GM12878 (cell line): Measurements from ENCODE around the gene SLC8B1. TPM values are rescaled to one million over a fixed set of nuclear protein-coding genes. Genes with fewer than 3 reads are reported as not detected.

Source experiments
- ATAC-seq: fragments of 200-7000 bp; cut with Tn5 transposase; 3 replicates; pipeline ENCODE4 v1.9.1; 2020; ENCODE audit warnings: mild to moderate bottlenecking, moderate library complexity
- BruUV-seq: library from RNA; stranded (reverse); fragments of 400-500 nt; replicated peaks from 2 replicates; lab custom pipeline; 2021; lab: Mats Ljungman, UMichigan
- CTCF ChIA-PET: fragments of 300-600 bp; sonication (Branson Sonifier 250); formaldehyde crosslinking; extraction: SDS; loops from one replicate; lab custom pipeline; 2021; ENCODE audit warnings: inconsistent platforms; lab: Yijun Ruan, JAX
- POLR2A ChIA-PET: fragments of 350-600 bp; formaldehyde crosslinking; extraction: SDS; loops from one replicate; lab custom pipeline; 2021; ENCODE audit warnings: inconsistent platforms; lab: Charles Lee
- RAD21 ChIA-PET: fragments of 300-600 bp; sonication (Branson Sonifier 250); formaldehyde crosslinking; loops from one replicate; lab custom pipeline; 2023; ENCODE audit warnings: antibody characterized with exemption; ENCODE audit not compliant: unreplicated experiment; lab: Charles Lee
- SMC1A ChIA-PET: fragments of 300-600 bp; sonication (Branson Sonifier 250); formaldehyde crosslinking; loops from one replicate; lab custom pipeline; 2023; ENCODE audit not compliant: unreplicated experiment, uncharacterized antibody; lab: Charles Lee
- DNase-seq: peaks from one replicate; pipeline ENCODE4 v3.0.0-alpha.2; 2011; ENCODE audit warnings: low read depth, low spot score
- FAIRE-seq: peaks from 3 replicates; lab custom pipeline; 2011; peaks lifted over from hg19 to GRCh38; lab: Jason Lieb, UNC
- H2AFZ ChIP-seq: 2 replicates; pipeline ENCODE4 v1.6.0; 2011; ENCODE audit warnings: low read depth, low read length, control low read depth; ENCODE audit not compliant: control insufficient read depth
- H3K27ac ChIP-seq: 2 replicates; pipeline ENCODE4 v1.5.1; 2011; ENCODE audit warnings: control low read depth; ENCODE audit not compliant: control insufficient read depth, insufficient read depth
- H3K27me3 ChIP-seq, 2 experiments: replicated peaks in 1 of 2; 2 replicates each; pipeline versions ENCODE4 v1.6.0 to v1.6.1; 2011; ENCODE audit warnings: low read length in 1 of 2; ENCODE audit not compliant: control insufficient read depth in 2 of 2, insufficient read depth in 2 of 2
- H3K36me3 ChIP-seq, 2 experiments: 2 replicates each; pipeline ENCODE4 v1.5.1; 2011; ENCODE audit warnings: low read length in 1 of 2; ENCODE audit not compliant: control insufficient read depth in 2 of 2, insufficient read depth in 2 of 2
- H3K4me1 ChIP-seq: 2 replicates; pipeline ENCODE4 v1.6.1; 2011; ENCODE audit warnings: mild to moderate bottlenecking, low read length, moderate library complexity, mixed read lengths; ENCODE audit not compliant: control insufficient read depth, insufficient read depth
- H3K4me2 ChIP-seq: 2 replicates; pipeline ENCODE4 v1.6.0; 2011; ENCODE audit warnings: control low read depth; ENCODE audit not compliant: control insufficient read depth, insufficient read depth
- H3K4me3 ChIP-seq: fragments of 200-600 bp; sonication (generic); 2 replicates; pipeline ENCODE4 v1.5.1; 2016
- H3K79me2 ChIP-seq: 2 replicates; pipeline ENCODE4 v1.6.0; 2011; ENCODE audit warnings: low read length; ENCODE audit not compliant: control insufficient read depth, insufficient read depth
- H3K9ac ChIP-seq: 2 replicates; pipeline ENCODE4 v1.8.0; 2011; ENCODE audit warnings: low read length, control low read depth, mixed read lengths; ENCODE audit not compliant: control insufficient read depth, insufficient read depth
- H3K9me3 ChIP-seq: replicated peaks from 3 replicates; pipeline ENCODE4 v1.5.1; 2011; ENCODE audit warnings: mild to moderate bottlenecking, low read length; ENCODE audit not compliant: control insufficient read depth, insufficient read depth
- H4K20me1 ChIP-seq: 2 replicates; pipeline ENCODE4 v1.6.0; 2011; ENCODE audit not compliant: control insufficient read depth, insufficient read depth
- BACH1 ChIP-seq: fragments of 450-650 bp; IDR thresholded peaks from 2 replicates; pipeline ENCODE4 v1.6.1; 2017; ENCODE audit warnings: mild to moderate bottlenecking, borderline replicate concordance
- BMI1 ChIP-seq: fragments of 450-650 bp; IDR thresholded peaks from 2 replicates; pipeline ENCODE4 v1.6.1; 2016; ENCODE audit warnings: mild to moderate bottlenecking, moderate library complexity, borderline replicate concordance
- ESRRA ChIP-seq: IDR thresholded peaks from 2 replicates; pipeline ENCODE4 v1.6.1; 2012; ENCODE audit warnings: mild to moderate bottlenecking, low read length, improper control_type of control experiment
- IRF4 ChIP-seq: IDR thresholded peaks from 2 replicates; pipeline ENCODE4 v1.6.1; 2011; ENCODE audit warnings: low read depth, low read length
- JUNB ChIP-seq: IDR thresholded peaks from 2 replicates; pipeline ENCODE4 v1.6.1; 2016; ENCODE audit warnings: antibody characterized with exemption, mild to moderate bottlenecking
- NRF1 ChIP-seq: conservative IDR thresholded peaks from 2 replicates; pipeline ENCODE4 v1.6.1; 2011; ENCODE audit warnings: mild to moderate bottlenecking, low read depth, low read length, improper control_type of control experiment
- POU2F2 ChIP-seq: IDR thresholded peaks from 3 replicates; pipeline ENCODE4 v1.6.1; 2011; ENCODE audit warnings: low read depth, mild to moderate bottlenecking, low read length, borderline replicate concordance
- RELA ChIP-seq: fragments of 450-650 bp; IDR thresholded peaks from 2 replicates; pipeline ENCODE4 v1.8.0; 2014; ENCODE audit warnings: borderline replicate concordance; ENCODE audit not compliant: partially characterized antibody
- SIX5 ChIP-seq: IDR thresholded peaks from 2 replicates; pipeline ENCODE4 v1.6.1; 2011; ENCODE audit warnings: mild to moderate bottlenecking, low read depth, low read length, moderate library complexity; ENCODE audit not compliant: severe bottlenecking
- TCF12 ChIP-seq: IDR thresholded peaks from 2 replicates; pipeline ENCODE4 v1.6.1; 2011; ENCODE audit warnings: low read depth, mild to moderate bottlenecking, low read length
- YY1 ChIP-seq: IDR thresholded peaks from 2 replicates; pipeline ENCODE4 v1.6.1; 2011; ENCODE audit warnings: low read depth, mild to moderate bottlenecking, low read length
- ZBED1 ChIP-seq: IDR thresholded peaks from 2 replicates; pipeline ENCODE4 v1.6.1; 2016; ENCODE audit warnings: borderline replicate concordance
- ZBTB40 ChIP-seq: fragments of 450-650 bp; IDR thresholded peaks from 2 replicates; pipeline ENCODE4 v1.6.1; 2016; ENCODE audit warnings: mild to moderate bottlenecking, moderate library complexity, borderline replicate concordance
- ZNF217 ChIP-seq: fragments of 450-650 bp; IDR thresholded peaks from 2 replicates; pipeline ENCODE4 v1.6.1; 2017; ENCODE audit warnings: antibody characterized with exemption, mild to moderate bottlenecking
- ZNF622 ChIP-seq: fragments of 450-650 bp; IDR thresholded peaks from 2 replicates; pipeline ENCODE4 v1.6.1; 2017; ENCODE audit warnings: mild to moderate bottlenecking, inconsistent platforms
- WGBS: methylation state at CpG from one replicate; pipeline ENCODE4 v1.1.6; 2016; ENCODE audit warnings: low lambda C conversion rate; ENCODE audit not compliant: insufficient replicate concordance, insufficient coverage; ENCODE audit errors: missing lambda C conversion rate; 5-methylcytosine and 5-hydroxymethylcytosine counted together
- in situ Hi-C: fragments of 300-500 bp; cut with MboI; formaldehyde crosslinking; loops from 9 replicates; pipeline ENCODE4 v1.14.3; 2018; ENCODE audit warnings: mixed read lengths
- intact Hi-C: fragments of 100-400 bp; cut with micrococcal nuclease; formaldehyde crosslinking; loops from one replicate; pipeline ENCODE4 v1.14.2; 2022; ENCODE audit not compliant: unreplicated experiment
- polyA plus RNA-seq, 11 experiments: library from polyadenylated mRNA; depleted of rRNA in 4 of 11; unstranded in 6 of 11; stranded (reverse) in 5 of 11; fragments of >200 nt; fragmentation: Nextera tagmentation in 4 of 11; fragmentation: Illumina TruSeq in 1 of 11; extraction: Ambion mirVana in 4 of 11; extraction: Trizol in 1 of 11; gene quantifications; 1 replicate in 1 of 11; 2 replicates in 10 of 11; pipeline versions ENCODE4 v1.2.1 to v1.2.3, GENCODE V29; 2011 to 2016; ENCODE audit warnings: inconsistent platforms in 2 of 11, missing spikeins in 2 of 11, low read depth in 1 of 11
- total RNA-seq, 4 experiments: library from RNA; depleted of rRNA in 3 of 4; stranded (reverse); fragments of >200 nt in 3 of 4; fragmentation: Illumina TruSeq in 1 of 4; extraction: Trizol in 1 of 4; gene quantifications; 2 replicates each; pipeline versions ENCODE4 v1.2.1 to v1.2.3, GENCODE V29; 2013 to 2021
- TF ChIP-seq, protein P1 (sequence below): fragments of 450-650 bp; IDR thresholded peaks from 2 replicates; pipeline ENCODE4 v1.6.1; 2017; ENCODE audit warnings: mild to moderate bottlenecking, low read depth, inconsistent platforms; ENCODE audit not compliant: poor library complexity, severe bottlenecking
- TF ChIP-seq, protein P2 (sequence below): IDR thresholded peaks from 2 replicates; pipeline ENCODE4 v1.6.1; 2012; ENCODE audit warnings: low read depth, low read length, improper control_type of control experiment

SLC8B1 gene
- total and polyA plus RNA-seq, 10 of the 15 experiments (the other 5 are each of a cell fraction or from before 2014, with no cell fraction given): 0.18 to 12.3 (median 6.8) TPM

GRCh38 chr12:113270709-113271009 lies 64.2 kb downstream of the SLC8B1 start (continued):
- TF ChIP-seq POU2F2: no peak
- TF ChIP-seq JUNB: no peak
- no peak for TF ChIP-seq SIX5
- TF ChIP-seq ZNF217: no peak
- no peak for TF ChIP-seq YY1
- TF ChIP-seq ZNF622: no peak
- no peak for TF ChIP-seq BMI1
- TF ChIP-seq, protein P1, sequence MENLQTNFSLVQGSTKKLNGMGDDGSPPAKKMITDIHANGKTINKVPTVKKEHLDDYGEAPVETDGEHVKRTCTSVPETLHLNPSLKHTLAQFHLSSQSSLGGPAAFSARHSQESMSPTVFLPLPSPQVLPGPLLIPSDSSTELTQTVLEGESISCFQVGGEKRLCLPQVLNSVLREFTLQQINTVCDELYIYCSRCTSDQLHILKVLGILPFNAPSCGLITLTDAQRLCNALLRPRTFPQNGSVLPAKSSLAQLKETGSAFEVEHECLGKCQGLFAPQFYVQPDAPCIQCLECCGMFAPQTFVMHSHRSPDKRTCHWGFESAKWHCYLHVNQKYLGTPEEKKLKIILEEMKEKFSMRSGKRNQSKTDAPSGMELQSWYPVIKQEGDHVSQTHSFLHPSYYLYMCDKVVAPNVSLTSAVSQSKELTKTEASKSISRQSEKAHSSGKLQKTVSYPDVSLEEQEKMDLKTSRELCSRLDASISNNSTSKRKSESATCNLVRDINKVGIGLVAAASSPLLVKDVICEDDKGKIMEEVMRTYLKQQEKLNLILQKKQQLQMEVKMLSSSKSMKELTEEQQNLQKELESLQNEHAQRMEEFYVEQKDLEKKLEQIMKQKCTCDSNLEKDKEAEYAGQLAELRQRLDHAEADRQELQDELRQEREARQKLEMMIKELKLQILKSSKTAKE: no peak

GRCh38 chr12:113269257-113269943 lies 65.5 kb downstream of the SLC8B1 start:
- no TSS peak for BruUV-seq
- SMC1A ChIA-PET: no interaction called here
- CTCF ChIA-PET: no interaction called here
- Histone ChIP-seq H3K4me3 (no peak overlapping the region), H2AFZ (no peak overlapping the region), H3K36me3 (peaks cover 16 to 32% of the 10 kb centered on the region in 2 experiments), H4K20me1 (no peaks in the 10 kb centered on the region), H3K9ac (no peak overlapping the region), H3K27ac (no peak overlapping the region), H3K4me2 (no peak overlapping the region), H3K4me1 (peaks cover 3% of the 10 kb centered on the region), H3K9me3 (no peaks in the 10 kb centered on the region), H3K27me3 (no peaks in the 10 kb centered on the region), H3K79me2 (no peaks in the 10 kb centered on the region)
- ATAC-seq (no peak), DNase-seq (no peak), FAIRE-seq (no peak)
- WGBS: 92% methylated on average over 12 of the region's 12 CpGs
- in situ Hi-C loops: no loop called here
- intact Hi-C loops: no loop called here
- RAD21 ChIA-PET: no interaction called here
- POLR2A ChIA-PET: no interaction called here
- TF ChIP-seq, protein P2, sequence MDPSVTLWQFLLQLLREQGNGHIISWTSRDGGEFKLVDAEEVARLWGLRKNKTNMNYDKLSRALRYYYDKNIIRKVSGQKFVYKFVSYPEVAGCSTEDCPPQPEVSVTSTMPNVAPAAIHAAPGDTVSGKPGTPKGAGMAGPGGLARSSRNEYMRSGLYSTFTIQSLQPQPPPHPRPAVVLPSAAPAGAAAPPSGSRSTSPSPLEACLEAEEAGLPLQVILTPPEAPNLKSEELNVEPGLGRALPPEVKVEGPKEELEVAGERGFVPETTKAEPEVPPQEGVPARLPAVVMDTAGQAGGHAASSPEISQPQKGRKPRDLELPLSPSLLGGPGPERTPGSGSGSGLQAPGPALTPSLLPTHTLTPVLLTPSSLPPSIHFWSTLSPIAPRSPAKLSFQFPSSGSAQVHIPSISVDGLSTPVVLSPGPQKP: no peak
- TF ChIP-seq BMI1 (no peak), TCF12 (no peak), IRF4 (no peak), RELA (no peak), ESRRA (no peak), NRF1 (no peak), BACH1 (no peak), ZBTB40 (no peak), ZBED1 (no peak), SIX5 (no peak)
